Stimulated activated CD4-positive, alpha-beta T cell treated with anti-CD3 and anti-CD28 coated beads, Interleukin-4, amount 100 ng/mL, for 48 hours (primary cell): ENCODE results near the gene KIDINS220.

Experiments used
- DNase-seq, 2 donors: peaks; one replicate each; pipeline ENCODE4 v3.0.0-alpha.2; 2020; ENCODE audit warnings: low read depth in 2 of 2

Gene KIDINS220

GRCh38 chr2:8851811-8852560, 14.6 kb upstream of the KIDINS220 start:
- DNase-seq: no peak

- no peak for DNase-seq
Observed at GRCh38 chr2:8850845-8851487, 13.6 kb upstream of the KIDINS220 start.

GRCh38 chr2:8849327-8849726, 11.9 kb upstream of the KIDINS220 start:
- DNase-seq: no peak

- DNase-seq: no peak
Observed at GRCh38 chr2:8848328-8849100, 11.1 kb upstream of the KIDINS220 start.

- DNase-seq: no peak
Observed at GRCh38 chr2:8847400-8847799, 10.0 kb upstream of the KIDINS220 start.

- DNase-seq: no peak
Observed at GRCh38 chr2:8841932-8842331, 4.5 kb upstream of the KIDINS220 start.

GRCh38 chr2:8840475-8841091, 3.2 kb upstream of the KIDINS220 start:
- no peak for DNase-seq

GRCh38 chr2:8839189-8839965, 2.0 kb upstream of the KIDINS220 start:
- no peak for DNase-seq

GRCh38 chr2:8837795-8838140, 355 bp upstream of the KIDINS220 start:
- no peak for DNase-seq

GRCh38 chr2:8835279-8835678, 2.1 kb downstream of the KIDINS220 start:
- DNase-seq: no peak

- DNase-seq: no peak
Observed at GRCh38 chr2:8833853-8834252, 3.6 kb downstream of the KIDINS220 start.

GRCh38 chr2:8831516-8831915, 5.9 kb downstream of the KIDINS220 start:
- no peak for DNase-seq

GRCh38 chr2:8827729-8828128, 9.7 kb downstream of the KIDINS220 start:
- DNase-seq: no peak

- no peak for DNase-seq
Observed at GRCh38 chr2:8822218-8822617, 15.2 kb downstream of the KIDINS220 start.

GRCh38 chr2:8821276-8822217, 15.9 kb downstream of the KIDINS220 start:
- no peak for DNase-seq

- DNase-seq: no peak
Observed at GRCh38 chr2:8819948-8820347, 17.5 kb downstream of the KIDINS220 start.

- no peak for DNase-seq
Observed at GRCh38 chr2:8819194-8819593, 18.2 kb downstream of the KIDINS220 start.

- DNase-seq: no peak
Observed at GRCh38 chr2:8817221-8817620, 20.2 kb downstream of the KIDINS220 start.

GRCh38 chr2:8806885-8807704, 30.3 kb downstream of the KIDINS220 start:
- DNase-seq: no peak
